GM18951 (cell line): ENCODE results near the gene LYL1.

Source experiments
- POLR2A ChIP-seq: IDR thresholded peaks from 4 replicates; pipeline ENCODE4 v1.6.1; 2011; ENCODE audit warnings: mild to moderate bottlenecking; ENCODE audit not compliant: insufficient read length, insufficient read depth; ENCODE audit errors: extremely low read depth
- in situ Hi-C: fragments of 300-500 bp; cut with MboI; formaldehyde crosslinking; loops from one replicate; pipeline ENCODE4 v1.12.0; 2022; ENCODE audit warnings: low sequenced_read_pairs, mixed read lengths, inconsistent platforms; ENCODE audit not compliant: unreplicated experiment

Gene LYL1

GRCh38 chr19:13097033-13097462, 5.6 kb downstream of the LYL1 start:
- in situ Hi-C loops = no loop called here
- TF ChIP-seq POLR2A = no peak

DNA sequence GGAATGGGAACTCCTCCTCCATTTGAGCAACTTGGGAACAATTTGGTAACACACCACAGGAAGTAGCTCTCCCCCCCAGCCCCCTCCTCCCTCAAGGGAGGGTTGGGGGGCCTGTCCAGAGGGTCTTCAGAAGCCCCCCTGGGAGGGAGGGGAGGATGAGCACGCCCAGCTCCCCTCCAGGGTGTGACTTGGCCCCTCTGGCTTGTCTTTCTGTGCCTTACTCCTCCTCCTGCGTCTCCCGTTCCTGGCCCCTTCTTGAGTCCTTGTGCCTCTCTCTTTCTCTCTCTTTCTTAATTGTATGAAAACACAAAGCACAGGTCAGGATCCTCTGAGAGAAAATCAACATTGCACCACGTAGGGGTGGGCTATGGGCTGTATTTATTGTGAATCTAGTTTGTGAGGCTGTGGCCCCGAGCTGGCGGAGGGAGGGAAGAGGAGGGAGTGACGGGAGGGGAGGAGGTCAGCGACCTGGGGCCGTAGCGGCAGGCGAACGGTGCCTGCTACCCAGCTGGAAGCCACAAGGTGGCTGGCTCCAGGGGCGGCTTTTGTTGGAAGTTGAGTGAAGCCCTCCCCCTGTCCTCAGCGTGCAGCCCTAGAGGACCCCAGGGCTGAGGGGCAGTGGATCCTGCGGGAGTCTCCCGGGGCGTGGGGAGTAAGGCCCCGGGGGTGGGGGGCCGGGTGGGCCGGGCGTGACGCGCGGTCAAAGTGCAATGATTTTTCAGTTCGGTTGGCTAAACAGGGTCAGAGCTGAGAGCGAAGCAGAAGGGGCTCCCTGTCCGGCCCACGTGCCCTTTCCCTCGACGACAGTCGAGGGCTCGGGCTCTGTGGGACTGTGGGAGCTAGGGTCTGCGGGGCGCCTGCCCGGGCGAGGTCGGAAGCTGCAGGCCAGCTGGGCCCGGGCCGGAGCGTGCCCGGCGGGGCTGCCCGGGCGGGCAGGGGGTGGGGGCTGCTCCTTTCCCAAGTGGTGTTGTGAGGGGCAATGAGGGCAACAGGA, 6.4 kb downstream of the LYL1 start:
- in situ Hi-C loops = no loop called here
- no peak for TF ChIP-seq POLR2A

DNA sequence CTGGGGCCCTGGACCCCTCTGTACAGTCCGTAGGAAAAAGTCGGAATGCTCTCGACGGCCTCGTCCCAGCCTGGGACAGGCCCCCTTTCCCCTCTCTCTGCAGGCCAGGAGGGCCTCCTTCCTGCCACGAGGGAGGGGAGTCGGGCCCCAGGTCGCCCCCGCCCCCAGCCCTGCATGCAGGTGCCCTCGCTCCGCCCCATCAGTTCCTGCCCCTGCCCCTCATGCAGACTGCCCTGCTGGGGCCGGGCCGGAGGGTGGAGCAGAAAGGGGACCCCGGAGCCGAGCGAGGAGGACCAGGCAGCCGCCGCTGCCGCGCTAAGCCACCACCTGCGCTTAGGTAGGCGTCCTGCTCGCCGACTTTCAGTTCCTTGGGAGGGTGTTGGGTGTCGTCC, 7.3 kb downstream of the LYL1 start:
- in situ Hi-C loops = no loop called here

GRCh38 chr19:13094771-13095392, 7.8 kb downstream of the LYL1 start:
- in situ Hi-C loops = loop anchor here (5.0 kb wide), 1 partner anchor 118 kb away; no protein-coding TSS in a partner anchor

More for the DNA sequence above, 7.3 kb downstream of the LYL1 start:
- no peak for TF ChIP-seq POLR2A

DNA sequence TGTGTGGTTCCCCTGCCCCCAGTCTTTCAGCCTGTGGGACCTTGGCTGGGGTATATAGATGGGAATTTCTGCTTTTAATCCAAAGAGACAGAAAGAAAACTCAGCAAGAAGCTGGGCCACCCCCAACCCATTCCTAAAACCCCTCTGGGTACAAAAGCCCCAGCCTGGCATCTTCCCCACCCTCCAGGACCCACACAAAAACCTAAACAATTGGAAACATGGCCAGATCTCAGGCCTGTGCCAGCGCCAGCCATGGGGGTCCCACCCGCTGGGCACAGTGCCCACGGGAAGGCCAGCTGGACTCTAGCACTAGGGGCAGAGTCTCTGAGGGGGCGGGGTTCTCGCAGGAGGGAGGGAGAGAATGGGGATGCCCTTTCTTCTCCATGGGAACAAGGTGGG, 8.6 kb downstream of the LYL1 start:
- in situ Hi-C loops = loop anchor here (5.0 kb wide), 1 partner anchor 117 kb away; no protein-coding TSS in a partner anchor
- no peak for TF ChIP-seq POLR2A

More at GRCh38 chr19:13094771-13095392, 7.8 kb downstream of the LYL1 start:
- no peak for TF ChIP-seq POLR2A

- in situ Hi-C loops = loop anchor here (5.0 kb wide), 1 partner anchor 116 kb away; no protein-coding TSS in a partner anchor
- no peak for TF ChIP-seq POLR2A
Observed at GRCh38 chr19:13093407-13094105, 9.1 kb downstream of the LYL1 start.

GRCh38 chr19:13092606-13093235, 9.9 kb downstream of the LYL1 start:
- in situ Hi-C loops = loop anchor here (5.0 kb wide), 1 partner anchor 115 kb away; no protein-coding TSS in a partner anchor
- no peak for TF ChIP-seq POLR2A

DNA sequence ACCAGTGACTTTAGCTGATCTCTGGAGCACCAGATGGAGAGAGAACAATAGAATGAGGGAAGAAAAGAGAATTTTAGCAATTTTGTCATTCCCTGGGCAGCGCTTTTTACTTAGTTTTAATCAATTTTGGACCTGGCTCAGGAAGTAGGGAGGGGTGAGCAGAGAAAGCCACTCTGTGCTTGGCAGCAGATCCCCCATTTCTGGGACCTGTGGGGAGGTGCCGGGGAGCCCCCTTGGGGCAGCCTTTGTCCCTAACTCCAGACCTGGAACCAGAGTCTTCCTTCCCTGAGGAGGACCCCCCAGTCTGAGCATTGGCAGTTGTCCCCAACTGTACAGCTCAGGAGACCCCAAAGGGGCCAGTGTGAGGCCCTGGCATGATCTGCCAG, 10.5 kb downstream of the LYL1 start:
- in situ Hi-C loops = loop anchor here (5.0 kb wide), 1 partner anchor 115 kb away; no protein-coding TSS in a partner anchor
- no peak for TF ChIP-seq POLR2A

DNA sequence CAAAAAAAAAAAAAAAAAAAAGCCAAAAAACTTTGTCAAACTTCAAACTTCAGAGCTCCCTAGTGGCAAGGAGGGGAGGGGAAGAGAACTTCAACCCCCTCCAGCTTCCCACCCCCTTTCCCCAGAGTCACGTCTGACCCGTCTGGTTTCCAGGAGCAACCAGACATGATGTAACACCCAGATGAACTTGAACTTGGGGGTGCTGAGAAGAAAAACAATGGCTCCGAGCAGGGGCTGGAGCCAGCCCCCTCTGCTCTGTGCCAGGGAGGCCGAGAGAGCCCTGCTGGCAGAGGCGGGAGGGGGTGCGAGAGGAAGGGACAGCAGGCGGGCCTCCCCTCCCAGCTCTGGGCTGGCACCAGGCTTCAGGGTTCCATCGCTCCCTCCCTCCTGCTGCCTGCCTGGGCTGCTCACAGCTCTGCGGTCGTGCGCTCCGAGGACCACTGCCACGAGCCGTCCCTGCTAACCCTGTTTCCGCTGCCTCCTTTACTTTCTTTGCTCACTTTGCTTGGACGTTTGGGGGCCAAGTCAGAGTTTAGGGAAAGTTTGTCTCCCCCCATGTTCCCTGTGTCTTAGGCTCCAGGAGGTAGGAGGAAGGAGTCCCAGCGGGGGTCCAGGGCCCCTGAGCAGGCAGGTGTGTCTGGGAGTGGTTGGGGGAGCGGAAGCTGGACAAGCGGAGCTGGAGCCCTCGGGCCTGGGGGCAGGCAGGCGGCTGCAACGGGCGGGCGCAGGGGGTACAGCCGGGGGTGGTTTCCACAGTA, 11.1 kb downstream of the LYL1 start:
- in situ Hi-C loops = loop anchor here (5.0 kb wide), 1 partner anchor 114 kb away; no protein-coding TSS in a partner anchor
- TF ChIP-seq POLR2A = no peak

DNA sequence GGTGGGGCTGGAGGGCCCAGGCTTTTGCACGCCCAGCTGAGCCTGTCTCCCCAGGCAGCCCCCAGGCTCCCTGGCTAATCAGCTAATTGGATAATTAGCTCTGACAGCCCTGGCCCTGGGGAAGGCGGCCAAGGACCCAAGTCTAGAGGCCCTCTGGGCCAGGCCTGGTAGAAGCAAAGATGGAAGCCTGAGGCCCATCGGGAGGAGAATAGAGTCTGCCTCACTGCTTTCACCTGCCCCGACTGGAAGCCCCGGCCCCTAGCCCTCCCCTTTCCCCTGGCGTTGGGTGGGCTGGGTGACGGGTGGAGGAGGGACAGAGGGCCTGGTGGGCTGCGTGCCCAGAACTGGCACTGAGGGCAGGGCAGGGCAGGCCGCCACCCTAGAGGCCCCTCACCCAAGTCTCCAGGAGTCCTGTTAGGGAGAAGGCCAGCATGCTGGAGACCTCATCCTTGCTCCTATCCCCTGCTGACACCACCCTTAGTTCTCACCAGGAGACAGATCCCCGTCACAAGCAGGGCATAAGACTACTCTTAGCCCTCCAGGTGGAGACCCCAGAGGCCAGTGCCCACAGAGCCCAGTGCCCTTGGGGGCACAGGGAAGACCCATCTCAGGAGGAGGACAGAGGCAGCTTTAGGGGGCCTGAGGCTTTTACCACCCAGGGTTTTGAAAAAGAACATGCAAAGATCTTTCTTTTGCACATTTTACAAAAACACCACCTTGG, 12.0 kb downstream of the LYL1 start:
- in situ Hi-C loops = loop anchor here (5.0 kb wide), 1 partner anchor 113 kb away; no protein-coding TSS in a partner anchor
- TF ChIP-seq POLR2A = no peak

- in situ Hi-C loops = loop anchor here (5.0 kb wide), 2 partner anchors 58 to 113 kb away; no protein-coding TSS in a partner anchor
- TF ChIP-seq POLR2A = no peak
Observed at GRCh38 chr19:13089857-13090507, 12.7 kb downstream of the LYL1 start.
